HFFc6 (cell line): ENCODE data around the gene SIGLEC10. TPM values are rescaled to one million over a fixed set of nuclear protein-coding genes. Genes with fewer than 3 reads are reported as not detected.
"Not testable (repeated sequence)": the region's sequence is repeated elsewhere in the genome, so short reads cannot be mapped to it uniquely, and the experiment has no call there.

ENCODE experiments used
- DNase-seq: peaks from one replicate; pipeline ENCODE4 v3.0.0-alpha.2; 2018
- H3K27ac Mint-ChIP-seq: 2 replicates; pipeline ENCODE4 v1.8.0; 2020; ENCODE audit warnings: mild to moderate bottlenecking, mixed read lengths
- H3K27me3 Mint-ChIP-seq: 2 replicates; pipeline ENCODE4 v1.8.0; 2021; ENCODE audit warnings: mild to moderate bottlenecking, moderate library complexity, mixed read lengths; ENCODE audit not compliant: insufficient read depth
- H3K36me3 Mint-ChIP-seq: 2 replicates; pipeline ENCODE4 v1.8.0; 2021; ENCODE audit warnings: low read depth, mixed read lengths
- H3K4me1 Mint-ChIP-seq: 2 replicates; pipeline ENCODE4 v1.8.0; 2020; ENCODE audit warnings: low read depth, mixed read lengths
- H3K4me3 Mint-ChIP-seq: 2 replicates; pipeline ENCODE4 v1.8.0; 2020; ENCODE audit warnings: mild to moderate bottlenecking, moderate library complexity, mixed read lengths
- H3K9me3 Mint-ChIP-seq: 2 replicates; pipeline ENCODE4 v1.8.0; 2020; ENCODE audit warnings: mild to moderate bottlenecking, mixed read lengths
- CTCF ChIP-seq: fragments of 200-600 bp; sonication (generic); IDR thresholded peaks from 2 replicates; pipeline ENCODE4 v1.5.0; 2021; ENCODE audit warnings: antibody characterized with exemption, mild to moderate bottlenecking
- total RNA-seq, 6 experiments: library from RNA; stranded (reverse); fragmentation: NEBNext Ultra II Directional; extraction: Animal tissue kit (Norgen Biotek cat#: 25700); gene quantifications; 2 replicates in 1 of 6; 3 replicates in 5 of 6; pipeline ENCODE4 v1.2.3, GENCODE V29; 2021

Gene SIGLEC10
- total RNA-seq, 6 experiments from 2014 or later: not detected

- no peaks in the 10 kb centered on the region for H3K4me1 Mint-ChIP-seq
- no peak overlapping the region for H3K27ac Mint-ChIP-seq
- H3K4me3 Mint-ChIP-seq: no peak overlapping the region
- peaks cover 5% of the 10 kb centered on the region for H3K27me3 Mint-ChIP-seq
- no peaks in the 10 kb centered on the region for H3K36me3 Mint-ChIP-seq
- DNase-seq: no peak
- peaks cover 17% of the 10 kb centered on the region; the same call in 1 of the 2 replicates for H3K9me3 Mint-ChIP-seq
- TF ChIP-seq CTCF: no peak
Observed at GRCh38 chr19:51456541-51457290, 39.3 kb upstream of the SIGLEC10 start.

DNA sequence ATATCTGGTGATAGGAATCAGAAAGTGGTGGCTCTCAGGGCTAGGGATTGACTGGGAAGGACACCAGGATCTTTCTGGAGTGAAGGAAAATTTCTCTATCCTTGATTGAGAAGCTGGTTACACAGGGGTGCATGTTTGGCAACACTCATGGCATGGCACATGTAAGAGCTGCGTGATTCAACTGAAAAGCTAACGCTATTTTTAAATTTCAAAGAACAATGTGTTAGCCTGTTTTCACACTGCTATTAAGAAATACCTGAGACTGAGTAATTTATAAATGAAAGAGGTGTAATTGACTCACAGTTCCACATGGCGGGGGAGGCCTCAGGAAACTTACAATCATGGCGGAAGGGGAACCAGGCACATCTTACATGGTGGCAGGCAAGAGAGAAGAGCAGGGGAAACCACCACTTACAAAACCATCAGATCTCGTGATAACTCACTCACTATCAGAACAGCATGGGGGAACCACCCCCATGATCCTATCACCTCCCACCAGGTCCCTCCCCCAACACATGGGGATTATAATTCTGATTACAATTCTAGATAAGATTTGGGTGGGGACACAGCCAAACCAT is 33.4 kb upstream of the SIGLEC10 start:
- TF ChIP-seq CTCF: no peak

GRCh38 chr19:51448411-51449016 is 31.1 kb upstream of the SIGLEC10 start:
- Mint-ChIP-seq H3K27ac (no peak overlapping the region), H3K4me1 (no peaks in the 10 kb centered on the region), H3K4me3 (no peak overlapping the region), H3K36me3 (peaks cover 9% of the 10 kb centered on the region; the same call in 1 of the 2 replicates), H3K27me3 (peaks cover 5% of the 10 kb centered on the region), H3K9me3 (peaks cover 29% of the 10 kb centered on the region)
- no peak for TF ChIP-seq CTCF
- no peak for DNase-seq

More for the DNA sequence above, 33.4 kb upstream of the SIGLEC10 start:
- Mint-ChIP-seq H3K27ac (no peak overlapping the region), H3K27me3 (peaks cover 5% of the 10 kb centered on the region), H3K4me1 (no peaks in the 10 kb centered on the region), H3K36me3 (peaks cover 9% of the 10 kb centered on the region; the same call in 1 of the 2 replicates), H3K9me3 (peaks cover 34% of the 10 kb centered on the region), H3K4me3 (no peak overlapping the region)
- no peak for DNase-seq

DNA sequence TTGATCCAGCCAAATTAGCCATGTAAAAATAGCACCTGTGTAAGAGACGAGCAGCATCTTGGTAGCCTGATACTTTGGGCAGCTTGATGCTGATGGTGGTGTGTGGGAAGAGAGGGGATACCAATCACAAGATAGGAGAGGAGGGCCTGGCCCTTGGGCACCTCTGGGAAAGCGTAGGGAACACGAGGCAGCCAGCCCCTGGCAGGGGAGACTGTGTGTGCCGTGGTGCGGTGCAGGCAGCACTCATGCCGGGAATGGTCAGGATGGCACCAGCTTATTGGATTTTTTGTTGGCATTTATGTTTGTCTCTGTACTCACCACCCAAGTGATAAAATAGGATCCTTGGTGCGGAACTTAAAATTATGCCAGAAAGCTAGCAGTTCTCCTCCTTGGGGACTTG is 30.6 kb upstream of the SIGLEC10 start:
- peaks cover 5% of the 10 kb centered on the region; the same call in 1 of the 2 replicates for H3K27me3 Mint-ChIP-seq
- H3K9me3 Mint-ChIP-seq: peaks cover 28% of the 10 kb centered on the region
- H3K36me3 Mint-ChIP-seq: peaks cover 9% of the 10 kb centered on the region; the same call in 1 of the 2 replicates
- H3K27ac Mint-ChIP-seq: no peak overlapping the region
- no peak overlapping the region for H3K4me3 Mint-ChIP-seq
- H3K4me1 Mint-ChIP-seq: no peaks in the 10 kb centered on the region
- TF ChIP-seq CTCF: no peak
- DNase-seq: no peak

- not testable (repeated sequence) for H3K27me3 Mint-ChIP-seq, H3K4me1 Mint-ChIP-seq, H3K27ac Mint-ChIP-seq, H3K36me3 Mint-ChIP-seq, DNase-seq, H3K4me3 Mint-ChIP-seq
- H3K9me3 Mint-ChIP-seq: peaks cover 25% of the 10 kb centered on the region
Observed at GRCh38 chr19:51447510-51447909, 30.1 kb upstream of the SIGLEC10 start.
